HuH-7.5 (cell line): ENCODE data around the gene ZNF575.
"Not testable (repeated sequence)": the region's sequence is repeated elsewhere in the genome, so short reads cannot be mapped to it uniquely, and the experiment has no call there.

Experiments used
- DNase-seq: peaks from one replicate; pipeline ENCODE4 v3.0.0; 2011; ENCODE audit warnings: low spot score

The ZNF575 gene

DNA sequence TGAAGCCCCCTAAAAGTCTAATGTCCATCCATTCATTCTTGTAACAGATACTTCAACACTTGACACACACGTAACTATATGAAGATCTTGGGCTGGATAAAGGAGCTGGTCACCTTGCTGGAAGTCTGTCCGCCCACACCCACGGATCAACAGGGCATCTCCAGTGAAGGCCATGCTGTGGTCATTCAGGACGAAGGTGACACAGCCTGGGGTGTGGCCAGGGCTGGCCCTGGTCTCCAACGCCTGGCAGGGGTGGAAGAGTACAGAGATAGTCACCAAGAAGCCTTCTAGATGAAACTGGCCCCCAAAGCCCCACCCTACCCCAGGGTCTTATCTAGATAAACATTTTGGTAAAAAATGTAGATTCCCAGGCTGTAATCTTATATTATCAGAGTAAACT, 21.7 kb upstream of the ZNF575 start:
- DNase-seq: no peak

GRCh38 chr19:43512399-43512798, 20.6 kb upstream of the ZNF575 start:
- DNase-seq: not testable (repeated sequence)

DNA sequence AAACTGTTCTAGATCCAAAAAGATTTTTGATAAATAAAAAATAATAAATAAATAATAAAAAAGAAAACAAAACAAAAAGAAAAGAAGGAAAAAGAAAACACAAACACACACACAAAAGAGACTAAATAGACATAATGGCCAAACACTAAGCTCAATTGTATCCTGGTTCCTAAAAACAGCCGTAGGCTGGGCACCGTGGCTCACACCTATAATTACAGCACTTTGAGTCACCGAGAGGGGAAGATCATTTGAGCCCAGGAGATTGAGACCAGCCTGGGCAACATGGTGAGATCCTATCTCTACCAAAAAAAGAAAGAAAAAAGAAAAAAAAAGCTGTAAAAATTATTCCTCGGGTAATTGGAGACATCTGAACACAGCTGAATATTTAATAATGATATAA, 14.9 kb upstream of the ZNF575 start:
- no peak for DNase-seq

DNA sequence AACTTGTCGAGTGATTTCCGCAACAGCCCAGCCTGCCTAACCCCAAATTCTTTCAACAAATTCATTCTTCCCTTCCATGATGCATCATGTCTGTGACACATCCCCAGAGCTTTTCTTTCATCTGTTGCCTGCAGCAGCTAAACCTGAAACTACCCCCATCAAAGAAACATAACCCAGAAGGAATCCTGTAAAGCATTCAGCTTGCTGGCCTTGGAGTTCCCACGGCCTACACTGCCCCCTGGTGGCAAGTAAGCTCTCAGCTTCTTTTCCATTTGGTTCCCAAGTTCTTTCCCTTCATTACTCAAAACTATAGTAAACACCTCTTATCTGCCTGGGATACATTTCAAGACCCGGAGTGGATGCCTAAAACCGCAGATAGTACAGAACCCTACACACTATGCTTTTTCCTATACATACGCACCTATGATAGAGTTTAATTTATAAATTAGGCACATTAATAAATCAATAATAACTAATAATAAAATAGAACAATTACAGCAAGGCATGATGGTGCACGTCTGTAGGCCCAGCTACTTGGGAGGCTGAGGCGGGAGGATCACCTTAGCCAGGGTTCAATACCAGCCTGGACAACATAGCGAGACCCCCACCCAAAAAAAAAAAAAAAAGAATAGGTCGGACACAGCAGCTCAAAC, 13.4 kb upstream of the ZNF575 start:
- peak; percentile 58 for DNase-seq

GRCh38 chr19:43522929-43523328, 10.1 kb upstream of the ZNF575 start:
- no peak for DNase-seq

- DNase-seq: not testable (repeated sequence)
Measured at GRCh38 chr19:43523696-43524095, 9.3 kb upstream of the ZNF575 start.

GRCh38 chr19:43524922-43525835, 7.8 kb upstream of the ZNF575 start:
- DNase-seq: peak; percentile 76

- DNase-seq: no peak
Measured at GRCh38 chr19:43525836-43526771, 6.9 kb upstream of the ZNF575 start.

- peak; percentile 86 for DNase-seq
Measured at GRCh38 chr19:43526884-43527859, 5.8 kb upstream of the ZNF575 start, which contains the start of gene ETHE1. TSS of gene ETHE1 (minus strand) at chr19:43527201. CDS start at chr19:43527177, 24 bp downstream.

DNA sequence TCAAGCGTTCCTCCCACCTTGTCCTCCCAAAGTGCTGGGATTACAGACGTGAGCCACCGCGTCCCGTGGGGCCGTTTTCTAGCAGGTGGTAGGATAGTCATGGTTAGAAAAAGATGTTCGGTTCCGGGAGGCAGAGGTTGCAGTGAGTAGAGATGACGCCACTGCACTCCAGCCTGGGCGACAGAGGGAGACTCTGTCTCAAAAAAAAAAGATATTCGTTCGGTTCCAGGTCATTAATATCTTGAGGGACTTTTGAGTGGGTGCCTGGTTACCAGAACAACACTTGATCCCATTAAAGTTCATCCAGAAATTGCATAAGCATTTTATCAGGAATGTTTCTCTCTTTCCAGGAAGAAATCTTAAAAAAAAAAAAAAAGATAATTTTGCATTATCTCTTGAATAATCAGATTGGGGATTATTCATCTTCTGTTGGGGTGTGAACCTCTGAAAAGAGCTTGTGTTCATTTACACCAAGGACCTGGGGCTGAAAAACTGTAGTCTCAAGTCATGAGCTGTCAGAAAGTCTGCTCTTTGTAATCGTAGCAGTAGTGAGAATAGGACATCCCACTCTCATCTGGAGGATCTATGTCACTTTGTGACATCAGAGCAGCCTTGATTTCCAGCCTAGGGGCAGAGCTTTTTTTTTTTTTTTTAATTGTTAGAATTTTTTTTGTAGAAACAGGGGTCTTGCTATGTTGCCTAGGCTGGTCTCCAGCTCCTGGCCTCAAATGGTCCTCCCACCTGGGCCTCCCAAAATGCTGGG, 4.9 kb upstream of the ZNF575 start:
- DNase-seq: no peak

DNA sequence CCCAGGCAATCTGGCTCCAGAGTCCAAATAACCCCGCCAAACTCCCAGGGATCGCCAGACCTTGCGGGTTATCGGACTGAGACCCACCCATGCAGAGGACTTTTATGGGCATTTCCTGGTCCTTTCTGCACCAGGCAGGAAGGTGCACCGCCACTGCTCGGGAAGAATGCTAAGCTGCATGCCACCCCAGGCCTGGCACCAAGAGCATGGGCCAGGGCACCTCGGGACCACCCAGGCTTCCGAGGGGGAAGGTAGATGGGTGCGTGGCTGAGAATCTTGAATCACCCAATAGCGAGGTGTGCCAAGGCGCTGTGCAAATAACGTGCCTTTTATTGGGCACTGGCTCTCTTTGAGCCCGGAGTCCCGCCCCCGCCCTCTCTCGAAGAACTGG, 422 bp upstream of the ZNF575 start:
- no peak for DNase-seq

GRCh38 chr19:43533546-43534304, 737 bp downstream of the ZNF575 start:
- peak; percentile 98 for DNase-seq

- no peak for DNase-seq
Measured at GRCh38 chr19:43534305-43534815, 1.4 kb downstream of the ZNF575 start.

- DNase-seq: peak; percentile 71
Measured at GRCh38 chr19:43534816-43535761, 2.1 kb downstream of the ZNF575 start.

DNA sequence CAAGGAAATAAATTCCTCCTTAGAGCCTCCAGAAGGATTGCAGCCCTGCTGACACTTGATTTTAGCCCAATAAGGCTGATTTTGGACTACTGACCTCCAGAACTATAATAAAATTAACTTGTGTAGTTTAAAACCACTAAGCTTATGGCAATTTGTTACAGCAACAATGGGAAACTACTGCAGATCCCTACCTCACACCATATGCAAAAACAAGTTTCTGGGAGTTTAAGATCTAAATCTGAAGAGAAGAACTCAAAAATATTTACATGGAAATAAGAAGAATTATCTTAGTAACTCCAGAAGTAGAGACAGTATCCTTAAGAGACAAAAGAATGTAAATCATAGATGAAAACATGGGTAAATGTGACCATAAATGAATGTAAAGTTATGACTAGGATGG, 5.9 kb downstream of the ZNF575 start:
- DNase-seq: no peak

- no peak for DNase-seq
Measured at GRCh38 chr19:43540381-43540780, 7.4 kb downstream of the ZNF575 start.

GRCh38 chr19:43541920-43542650, 9.1 kb downstream of the ZNF575 start:
- no peak for DNase-seq
